GM19324 (cell line): Measurements from ENCODE around the gene EXD1.
"Not testable (repeated sequence)": the region's sequence is repeated elsewhere in the genome, so short reads cannot be mapped to it uniquely, and the experiment has no call there.

ENCODE experiments used
- ATAC-seq: cut with Tn5 transposase; IDR thresholded peaks from one replicate; pipeline ENCODE4 v1.9.1; 2021; ENCODE audit warnings: mild to moderate bottlenecking, moderate library complexity; ENCODE audit not compliant: unreplicated experiment, low FRiP score

EXD1 gene

GRCh38 chr15:41153733-41154132 is 76.8 kb downstream of the EXD1 start:
- ATAC-seq = no peak

DNA sequence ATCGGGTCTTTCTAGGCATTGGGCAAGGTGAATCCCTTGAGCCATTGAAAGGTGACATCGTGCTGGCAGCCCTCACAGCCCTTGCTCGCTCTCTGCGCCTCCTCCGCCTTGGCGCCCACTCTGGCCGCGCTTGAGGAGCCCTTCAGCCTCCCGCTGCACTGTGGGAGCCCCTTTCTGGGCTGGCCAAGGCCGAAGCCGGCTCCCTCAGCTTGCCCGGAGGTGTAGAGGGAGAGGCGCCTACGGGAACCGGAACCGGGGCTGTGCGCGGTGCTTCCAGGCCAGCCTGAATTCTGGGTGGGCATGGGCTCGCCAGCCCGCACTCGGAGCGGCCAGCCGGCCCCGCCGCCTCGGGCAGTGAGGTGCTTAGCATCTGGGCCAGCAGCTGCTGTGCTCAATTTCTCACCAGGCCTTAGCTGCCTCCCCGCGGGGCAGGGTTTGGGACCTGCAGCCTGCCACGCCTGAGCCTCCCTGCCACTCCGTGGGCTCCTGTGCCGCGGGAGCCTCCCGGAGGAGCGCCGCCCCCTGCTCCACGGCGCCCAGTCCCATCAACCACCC is 79.0 kb downstream of the EXD1 start:
- ATAC-seq = no peak

GRCh38 chr15:41150279-41150678 is 80.3 kb downstream of the EXD1 start:
- no peak for ATAC-seq

- ATAC-seq = no peak
Measured at GRCh38 chr15:41148065-41148464, 82.5 kb downstream of the EXD1 start.

GRCh38 chr15:41139619-41140018 is 90.9 kb downstream of the EXD1 start:
- no peak for ATAC-seq

GRCh38 chr15:41139112-41139511 is 91.4 kb downstream of the EXD1 start:
- ATAC-seq = not testable (repeated sequence)

- ATAC-seq = not testable (repeated sequence)
Measured at GRCh38 chr15:41135580-41135979, 95.0 kb downstream of the EXD1 start.

- no peak for ATAC-seq
Measured at GRCh38 chr15:41133454-41133853, 97.1 kb downstream of the EXD1 start.
